ENCODE measurements around the gene MT1F.

Gene MT1F

DNA sequence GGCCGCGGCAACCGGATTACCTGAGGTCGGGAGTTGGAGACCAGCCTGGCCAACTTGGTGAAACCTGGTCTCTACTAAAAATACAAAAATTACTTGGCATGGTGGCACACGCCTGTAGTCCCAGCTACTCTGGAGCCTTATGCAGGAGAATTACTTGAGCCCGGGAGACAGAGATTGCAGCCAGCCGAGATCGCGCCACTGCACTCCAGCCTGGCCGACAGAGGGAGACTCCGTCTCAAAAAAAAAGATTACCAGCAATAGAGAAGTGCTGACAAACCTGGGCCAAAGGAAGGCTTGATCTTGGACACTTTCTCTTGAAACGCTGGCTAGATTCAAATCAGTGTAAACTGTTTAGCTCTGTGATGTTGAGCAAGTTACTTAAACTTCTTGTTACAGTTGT, 16.2 kb downstream of the MT1F start:
- DNase-seq, result peak; percentile 40

DNA sequence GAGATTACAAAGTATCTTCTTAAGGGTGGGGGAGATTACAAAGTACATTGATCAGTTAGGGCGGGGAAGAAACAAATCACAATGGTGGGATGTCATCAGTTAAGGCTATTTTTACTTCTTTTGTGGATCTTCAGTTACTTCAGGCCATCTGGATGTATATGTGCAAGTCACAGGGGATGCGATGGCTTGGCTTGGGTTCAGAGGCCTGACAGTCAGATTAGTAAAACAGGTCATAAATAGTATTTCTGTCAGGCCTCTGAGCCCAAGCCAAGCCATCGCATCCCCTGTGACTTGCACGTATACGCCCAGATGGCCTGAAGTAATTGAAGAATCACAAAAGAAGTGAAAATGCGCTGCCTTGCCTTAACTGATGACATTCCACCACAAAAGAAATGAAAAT, 16.8 kb downstream of the MT1F start:
- DNase-seq, result peak; percentile 50

DNA sequence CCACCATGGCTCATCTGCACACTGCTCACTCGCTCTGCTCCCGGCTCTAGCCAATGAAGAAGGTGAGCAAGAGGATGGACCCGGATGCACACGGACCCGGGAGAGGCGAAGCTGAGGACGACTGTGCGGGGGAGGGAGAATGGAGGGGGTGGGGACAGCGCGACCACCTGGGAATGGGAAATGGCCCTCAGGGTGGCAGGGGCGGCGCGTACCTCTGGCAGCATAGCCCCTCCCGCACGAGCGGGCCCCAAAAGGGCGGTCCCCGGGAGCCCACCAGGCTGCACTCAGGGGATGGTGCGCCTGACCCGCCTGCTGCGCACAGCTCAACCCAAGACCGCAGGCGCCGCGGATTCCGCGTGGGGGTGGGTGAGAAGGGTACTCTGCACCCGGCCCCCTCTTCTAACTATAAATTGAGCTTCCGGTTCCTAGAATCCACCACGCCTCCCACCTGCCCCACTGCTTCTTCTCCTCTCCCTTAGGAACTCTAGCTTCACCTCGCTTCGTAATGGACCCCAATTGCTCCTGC, 18.0 kb downstream of the MT1F start:
- DNase-seq, result no peak

DNA sequence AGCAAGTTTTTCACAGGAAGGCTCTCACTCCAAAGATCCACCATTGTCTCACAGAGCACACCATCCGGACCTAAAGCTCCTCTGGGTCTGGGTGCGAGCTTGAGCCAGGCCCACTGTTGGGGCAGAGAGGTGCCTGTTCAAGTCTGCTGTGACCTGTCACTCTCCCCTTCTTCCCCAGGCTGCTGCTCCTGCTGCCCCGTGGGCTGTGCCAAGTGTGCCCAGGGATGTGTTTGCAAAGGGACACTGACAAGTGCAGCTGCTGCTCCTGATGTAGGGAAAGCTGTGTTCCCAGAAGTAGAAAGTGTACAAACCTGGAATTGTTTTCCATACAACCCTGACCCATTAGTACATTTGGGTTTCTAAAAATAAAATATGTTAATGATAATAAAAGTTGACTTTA, 19.7 kb downstream of the MT1F start:
- DNase-seq, result no peak

DNA sequence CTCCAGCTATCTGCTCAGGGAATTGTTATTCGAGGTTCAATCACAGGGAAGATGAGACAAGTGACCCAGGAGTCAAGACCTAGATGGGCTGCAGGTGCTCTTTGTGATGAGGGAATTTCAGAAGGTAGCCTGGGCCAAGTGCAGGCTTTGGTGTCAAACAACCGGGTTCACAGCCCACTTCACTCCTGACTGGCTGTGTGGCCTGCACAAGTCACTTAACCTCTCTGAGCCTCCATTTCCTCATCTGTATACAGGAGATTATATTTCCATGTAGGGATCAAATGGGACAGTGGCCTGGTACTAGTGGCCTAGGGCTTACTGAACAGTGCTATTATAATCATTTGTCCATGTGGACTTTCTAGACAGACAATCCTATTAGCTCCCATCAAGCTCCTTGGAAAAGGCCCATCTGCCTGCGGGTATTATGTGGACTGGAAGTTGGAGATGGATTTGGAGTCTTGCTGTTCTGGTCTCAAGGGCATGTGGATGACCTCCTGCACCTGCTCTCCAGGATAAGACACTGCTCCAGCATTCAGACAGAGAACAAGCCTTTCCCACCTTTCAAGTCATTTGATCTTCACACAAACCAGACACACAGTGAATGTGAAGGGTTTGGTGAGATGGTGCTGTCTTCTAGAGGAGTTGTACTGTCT, 21.4 kb downstream of the MT1F start:
- DNase-seq, result no peak

DNA sequence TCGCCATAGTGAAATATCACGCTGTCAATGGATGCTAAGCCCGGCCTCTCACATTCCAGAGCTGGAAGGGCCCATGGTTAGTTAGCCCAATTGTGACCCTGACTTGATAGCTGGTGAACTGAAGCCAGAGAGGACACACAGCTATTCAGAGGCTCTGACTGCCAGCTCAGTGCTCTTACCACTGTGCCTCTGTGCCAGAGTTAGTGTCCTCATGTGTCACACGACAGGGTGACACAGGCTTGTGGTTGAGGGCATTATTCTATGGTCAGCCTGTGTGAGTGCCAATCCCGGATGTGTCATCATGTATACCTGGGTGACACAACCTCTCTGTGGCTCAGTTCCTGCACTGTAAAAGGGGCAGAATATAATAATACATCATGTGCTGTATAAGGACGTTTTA, 22.1 kb downstream of the MT1F start:
- DNase-seq, result no peak

DNA sequence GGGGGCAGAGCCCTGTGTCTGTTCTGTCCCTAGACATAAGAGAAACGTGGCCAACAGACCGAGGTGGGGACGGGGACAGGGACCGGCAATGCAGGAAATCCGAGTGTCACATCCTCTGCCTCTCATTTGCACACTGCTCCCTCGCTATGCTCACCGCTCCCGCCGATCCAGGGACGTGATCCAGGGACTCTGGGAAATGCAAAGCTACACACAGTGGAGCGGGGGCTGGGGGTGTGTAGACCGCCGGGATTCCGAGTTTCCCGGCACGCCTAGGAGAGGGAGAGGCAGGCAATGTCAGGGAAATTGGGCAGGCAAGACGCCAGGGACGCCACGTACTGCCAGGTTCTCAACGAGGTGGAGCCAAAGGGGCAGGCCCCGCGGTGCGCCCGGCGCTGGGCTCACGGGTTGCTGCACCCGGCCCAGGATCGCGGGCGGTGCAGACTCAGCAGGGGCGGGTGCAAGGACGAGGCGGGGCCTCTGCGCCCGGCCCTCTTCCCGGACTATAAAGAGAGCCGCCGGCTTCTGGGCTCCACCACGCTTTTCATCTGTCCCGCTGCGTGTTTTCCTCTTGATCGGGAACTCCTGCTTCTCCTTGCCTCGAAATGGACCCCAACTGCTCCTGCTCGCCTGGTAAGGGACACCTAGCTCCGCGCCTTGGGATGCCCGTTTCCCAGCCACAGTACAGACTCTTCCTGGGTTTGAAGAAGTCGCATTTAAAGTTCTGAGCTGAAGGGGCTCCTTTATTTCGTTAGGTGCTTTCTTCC, 24.4 kb downstream of the MT1F start, which contains the start of gene MT1X:
TSS of gene MT1X (plus strand) at position 532 of the 764 bp plus-strand sequence. CDS start at position 603, 71 bp downstream.
- peak; percentile 93 for DNase-seq

DNA sequence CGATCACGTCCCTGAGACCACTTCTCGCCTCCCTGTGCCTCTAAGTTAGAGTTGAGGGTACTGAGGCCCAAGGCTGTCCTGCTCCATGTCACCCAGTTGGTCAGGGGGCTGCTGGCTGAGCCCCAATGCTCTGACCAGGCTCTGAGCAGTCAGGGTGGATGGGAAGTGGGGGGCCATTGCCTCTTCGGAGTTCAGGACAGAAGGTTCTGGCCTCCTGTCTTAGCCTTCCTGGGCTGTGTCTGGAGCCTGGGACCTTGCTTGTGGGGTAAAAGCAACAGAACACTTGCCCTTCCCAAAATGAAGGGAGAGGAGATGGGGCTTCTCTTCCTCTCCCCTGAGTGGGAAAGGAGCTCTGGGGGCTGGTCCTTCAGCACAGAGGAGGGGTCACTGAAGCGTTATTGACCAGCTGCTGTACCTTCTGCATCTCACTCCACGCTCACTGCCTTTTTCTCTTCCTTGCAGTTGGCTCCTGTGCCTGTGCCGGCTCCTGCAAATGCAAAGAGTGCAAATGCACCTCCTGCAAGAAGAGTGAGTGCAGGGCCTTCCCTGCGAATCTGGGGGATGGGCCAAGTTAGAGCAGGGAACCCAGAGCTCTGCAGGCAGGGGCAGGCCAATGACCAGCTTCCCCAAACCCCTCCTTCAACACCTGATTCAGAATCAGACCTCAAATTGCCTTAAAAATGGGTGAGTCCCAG, 25.1 kb downstream of the MT1F start:
- no peak for DNase-seq

DNA sequence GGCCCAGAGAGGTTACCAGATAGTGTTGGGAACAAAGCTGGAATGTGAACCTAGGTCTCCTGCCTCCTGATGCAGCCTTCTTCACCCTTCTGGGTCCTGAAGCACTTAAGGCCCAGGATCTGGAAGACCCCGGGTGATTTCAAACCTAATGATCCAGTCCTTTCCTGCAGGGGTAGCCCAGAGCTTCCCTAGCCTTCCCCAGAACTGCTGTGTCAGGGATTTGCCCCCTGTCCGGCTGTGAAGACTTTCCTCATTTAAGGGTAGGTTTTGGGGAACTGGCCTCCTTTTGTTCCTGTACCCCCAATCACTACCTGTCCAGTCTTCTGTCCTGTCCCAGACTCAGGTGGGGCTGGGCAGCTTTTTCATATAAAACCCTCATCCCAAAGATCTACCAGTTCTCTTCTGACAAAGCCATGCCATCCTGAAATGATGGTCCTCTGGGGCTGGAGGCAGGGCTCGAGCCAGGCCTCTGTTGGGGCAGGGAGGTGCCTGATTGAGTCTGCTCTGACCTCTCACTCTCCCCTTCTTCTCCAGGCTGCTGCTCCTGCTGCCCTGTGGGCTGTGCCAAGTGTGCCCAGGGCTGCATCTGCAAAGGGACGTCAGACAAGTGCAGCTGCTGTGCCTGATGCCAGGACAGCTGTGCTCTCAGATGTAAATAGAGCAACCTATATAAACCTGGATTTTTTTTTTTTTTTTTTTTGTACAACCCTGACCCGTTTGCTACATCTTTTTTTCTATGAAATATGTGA, 25.8 kb downstream of the MT1F start:
- DNase-seq, result no peak

DNA sequence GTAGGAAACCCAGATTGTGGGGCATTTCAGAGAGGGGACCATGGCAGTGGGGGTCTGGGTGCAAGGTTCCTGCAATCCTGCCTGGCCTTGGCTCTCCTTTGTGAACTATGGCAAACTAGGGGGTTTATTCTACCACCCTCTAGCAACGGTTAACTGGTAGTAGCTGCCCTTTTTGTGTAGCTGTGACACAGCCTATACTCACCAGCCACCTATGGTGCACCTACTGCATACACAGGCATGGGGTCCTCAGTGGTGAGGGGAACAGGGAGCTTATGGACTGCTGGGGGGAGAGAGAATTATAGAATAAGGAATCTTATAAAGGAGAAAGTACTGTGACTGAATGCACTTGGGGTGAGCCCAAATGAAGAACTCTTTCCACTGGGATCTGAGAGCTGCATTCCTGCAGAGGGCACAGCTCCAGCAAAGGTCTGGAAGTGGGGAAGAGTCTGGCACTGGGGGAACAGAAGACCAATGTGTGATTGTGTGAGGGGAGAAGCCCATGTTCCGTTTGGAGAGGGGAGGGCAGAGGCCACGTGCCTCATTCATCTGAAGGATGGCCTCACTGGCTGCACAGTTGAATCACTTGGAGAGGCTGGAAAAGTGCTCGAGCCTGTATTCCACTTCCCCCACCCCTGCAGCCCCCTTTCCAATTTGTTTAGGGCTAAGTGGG, 26.6 kb downstream of the MT1F start:
- DNase-seq, result no peak

DNA sequence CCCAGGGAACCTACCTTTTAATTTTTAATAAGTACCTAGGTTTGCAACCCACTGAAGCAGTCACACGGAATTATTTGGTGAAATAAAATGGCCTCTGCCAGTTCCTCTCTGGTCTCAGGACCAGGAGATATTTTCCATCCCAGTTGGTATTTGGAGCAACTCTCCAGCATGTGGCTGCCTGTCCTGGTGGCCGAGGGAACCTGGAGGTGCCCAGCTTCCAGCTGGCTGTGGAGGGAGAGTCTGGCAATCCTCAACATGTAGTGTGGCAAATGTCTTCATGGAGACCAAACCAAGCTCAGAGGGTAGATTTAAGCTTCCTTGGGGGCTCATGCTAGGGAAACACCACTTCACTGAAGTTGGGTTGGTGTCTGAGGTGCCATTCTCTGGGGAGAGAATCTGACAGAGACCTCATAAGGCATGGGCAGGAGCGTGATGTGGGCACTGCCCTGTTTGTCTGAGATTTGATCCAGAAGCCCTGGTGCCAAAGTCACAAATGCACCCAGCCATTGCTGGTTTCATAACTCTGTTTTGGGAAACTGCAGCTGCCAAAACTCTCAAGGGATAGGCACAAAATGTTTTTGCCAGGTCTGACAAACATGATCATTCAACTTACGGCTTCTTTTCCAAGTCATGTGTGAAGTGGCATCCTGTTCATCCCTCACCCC, 27.3 kb downstream of the MT1F start:
- DNase-seq, result no peak

DNA sequence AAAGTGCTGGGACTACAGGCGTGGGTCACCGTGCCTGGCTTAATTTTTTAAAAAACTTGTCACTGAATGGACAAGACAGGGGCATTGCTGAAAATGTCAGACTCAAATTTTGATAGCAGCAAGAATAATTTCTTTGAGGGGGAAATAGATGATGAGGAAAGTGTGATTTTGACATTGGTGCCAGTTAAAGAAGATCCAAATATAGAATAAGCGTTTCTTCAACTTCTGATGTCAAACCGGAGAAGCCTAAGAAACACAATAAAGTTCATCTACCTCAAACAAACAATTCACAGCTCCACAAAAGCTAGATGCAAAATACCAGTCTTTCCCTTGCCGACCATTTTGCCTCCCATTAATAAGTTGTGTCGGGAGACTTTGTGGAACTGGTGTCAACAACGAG, 29.0 kb downstream of the MT1F start:
- DNase-seq, result no peak

DNA sequence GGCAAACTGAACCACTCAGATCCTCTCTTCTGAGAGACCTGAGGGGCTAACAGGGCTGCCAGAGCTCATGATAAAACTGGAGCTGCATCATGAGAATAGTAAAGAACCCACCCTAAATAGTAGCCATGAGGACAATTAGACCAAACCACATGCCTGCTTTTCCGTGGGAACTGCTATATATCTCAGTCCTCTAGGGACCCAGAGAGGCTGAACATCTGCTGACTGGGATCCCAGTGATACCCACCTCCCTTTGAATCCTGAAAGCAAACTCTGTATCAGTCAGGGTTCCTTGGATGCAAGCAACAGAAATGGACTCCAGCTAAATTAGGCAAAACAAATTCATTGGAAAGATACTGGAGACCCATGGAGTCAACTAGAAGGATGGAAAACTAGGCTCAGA, 31.0 kb downstream of the MT1F start:
- no peak for DNase-seq

DNA sequence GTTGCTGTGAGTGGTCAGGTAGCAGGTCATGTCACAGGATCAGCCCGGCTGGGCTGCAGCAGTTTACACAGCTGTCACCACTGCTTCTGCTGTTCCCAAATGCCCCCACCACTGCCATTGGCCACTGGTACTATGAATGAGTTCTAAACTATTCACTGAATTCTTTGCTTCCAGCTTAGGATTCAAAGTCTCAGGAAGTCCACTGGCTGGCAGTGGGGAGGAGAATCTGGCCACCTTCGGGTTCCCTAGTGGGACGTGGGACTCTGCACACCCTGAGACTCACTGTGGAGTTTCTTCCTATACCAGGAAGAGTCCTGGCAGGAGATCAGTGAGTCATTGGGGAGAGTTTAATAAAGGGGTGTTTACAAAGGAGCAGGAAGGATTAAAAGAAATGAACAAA, 31.4 kb downstream of the MT1F start:
- DNase-seq, result no peak

DNA sequence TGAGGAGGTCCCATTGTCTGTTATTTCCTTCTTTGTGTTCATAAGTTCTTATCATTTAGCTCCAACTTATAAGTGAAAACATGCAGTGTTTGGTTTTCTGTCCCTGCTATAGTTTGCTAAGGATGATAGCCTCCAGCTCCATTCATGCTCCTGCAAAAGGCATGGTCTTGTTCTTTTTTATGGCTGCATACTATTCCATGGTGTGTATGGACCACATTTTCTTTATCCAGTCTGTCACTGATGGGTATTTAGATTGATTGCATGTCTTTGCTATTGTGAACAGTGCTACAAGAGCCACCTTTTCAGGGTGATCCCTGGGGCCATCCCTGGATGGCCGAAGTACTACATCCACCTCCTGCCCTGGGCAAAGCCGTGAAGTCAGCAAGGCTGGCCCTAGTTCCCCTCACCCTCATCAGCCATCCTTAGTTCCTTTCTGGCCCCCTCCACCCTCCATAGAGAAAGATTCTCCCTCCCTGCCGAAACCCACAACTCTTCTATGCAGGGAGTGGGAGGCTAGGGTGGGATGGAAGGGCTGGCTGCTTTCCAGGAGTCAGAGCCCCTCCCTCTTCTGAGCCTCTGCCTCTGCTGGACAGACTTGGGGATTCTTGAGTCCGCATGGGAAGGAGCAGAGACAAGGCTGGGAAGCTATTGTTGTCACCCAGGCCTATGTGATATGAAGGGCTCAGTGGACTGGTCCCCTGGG, 32.8 kb downstream of the MT1F start:
- no peak for DNase-seq

DNA sequence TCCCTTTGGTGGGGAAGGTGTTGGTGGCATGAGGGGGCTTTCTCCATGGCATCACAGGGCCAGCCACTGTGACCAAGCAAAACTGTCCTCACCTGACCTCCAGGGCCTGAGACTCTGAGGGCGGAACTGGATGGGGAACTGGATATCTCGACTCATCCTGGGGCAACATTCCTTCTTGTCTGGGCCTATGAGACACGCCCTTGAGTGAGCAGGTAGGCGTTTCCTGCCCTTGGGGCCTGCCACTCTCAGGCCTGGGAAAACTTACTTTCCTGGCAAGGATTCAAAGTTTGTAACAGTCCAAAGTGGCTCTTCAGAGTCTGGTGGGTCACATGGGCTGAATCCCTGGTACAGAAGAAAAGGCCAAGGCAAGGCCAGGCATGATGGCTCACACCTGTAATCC, 34.1 kb downstream of the MT1F start:
- peak; percentile 45 for DNase-seq

DNA sequence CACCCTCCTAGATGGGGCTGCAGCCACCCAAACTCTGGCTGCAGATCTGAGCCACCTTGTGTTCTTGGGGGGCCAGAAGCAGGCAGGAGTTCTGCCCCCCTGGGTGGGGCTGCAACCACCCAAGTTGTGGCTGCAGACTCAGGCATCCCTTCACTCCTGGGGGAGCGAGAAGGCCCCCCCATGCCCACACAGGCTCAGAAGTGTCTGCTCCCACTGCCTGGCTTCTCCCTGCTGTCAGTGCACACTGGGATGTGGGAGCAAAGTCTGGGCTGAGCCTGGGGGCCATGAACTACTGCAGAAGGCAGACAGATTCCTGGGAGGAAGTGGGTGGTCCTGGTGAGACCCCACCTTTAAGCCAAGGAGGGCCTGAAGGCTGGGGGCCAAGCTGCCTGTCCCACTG, 37.5 kb downstream of the MT1F start:
- no peak for DNase-seq

DNA sequence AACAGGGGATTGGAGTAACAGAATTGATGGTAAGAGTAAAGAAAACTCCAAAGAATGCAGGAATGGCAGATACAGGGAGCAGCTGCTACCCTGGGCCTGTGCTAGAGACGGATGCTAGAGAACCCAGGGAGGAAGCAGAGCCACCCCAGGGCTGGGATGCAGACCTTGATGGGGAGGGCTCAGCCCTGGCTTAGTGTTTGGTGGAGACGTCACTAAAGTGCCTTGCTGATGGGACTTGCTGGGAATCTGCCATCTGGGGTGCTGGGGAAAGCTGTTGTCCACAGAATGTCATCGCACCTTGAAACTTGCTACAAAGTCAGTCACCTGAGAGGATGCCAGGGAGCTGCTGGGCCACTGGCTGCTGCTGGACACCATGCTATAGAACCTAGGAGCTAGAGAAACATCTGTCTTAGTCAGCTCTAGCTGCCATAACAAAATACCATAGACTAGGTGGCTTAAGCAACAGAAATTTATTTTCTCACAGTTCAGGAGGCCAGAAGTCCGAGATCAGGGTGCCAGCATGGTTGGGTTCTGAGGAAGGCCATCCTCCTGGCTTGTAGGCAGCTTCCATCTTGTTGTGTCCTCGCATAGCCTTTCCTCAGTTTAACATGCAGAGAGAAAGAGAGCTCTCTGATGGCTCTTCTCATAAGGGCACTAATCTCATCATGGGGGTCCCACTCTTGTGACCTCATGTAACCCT, 39.8 kb downstream of the MT1F start:
- no peak for DNase-seq

DNA sequence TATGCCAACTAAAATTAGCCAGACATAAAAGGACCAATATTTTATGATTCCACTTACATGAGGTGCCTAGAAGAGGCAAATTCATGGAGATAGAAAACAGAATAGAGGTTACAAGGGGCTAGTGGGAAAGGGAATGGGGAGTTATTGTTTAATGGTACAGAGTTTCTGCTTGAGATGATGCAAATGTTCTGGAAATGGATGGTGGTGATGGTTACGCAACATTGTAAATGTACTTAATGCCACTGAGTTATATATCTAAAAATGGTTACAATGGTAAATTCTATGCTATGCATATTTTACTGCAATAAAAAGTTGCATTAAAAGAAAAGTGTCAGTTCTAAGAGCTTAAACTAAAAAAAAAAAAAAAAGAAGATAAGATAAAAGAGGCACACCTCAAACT, 42.4 kb downstream of the MT1F start:
- no peak for DNase-seq

DNA sequence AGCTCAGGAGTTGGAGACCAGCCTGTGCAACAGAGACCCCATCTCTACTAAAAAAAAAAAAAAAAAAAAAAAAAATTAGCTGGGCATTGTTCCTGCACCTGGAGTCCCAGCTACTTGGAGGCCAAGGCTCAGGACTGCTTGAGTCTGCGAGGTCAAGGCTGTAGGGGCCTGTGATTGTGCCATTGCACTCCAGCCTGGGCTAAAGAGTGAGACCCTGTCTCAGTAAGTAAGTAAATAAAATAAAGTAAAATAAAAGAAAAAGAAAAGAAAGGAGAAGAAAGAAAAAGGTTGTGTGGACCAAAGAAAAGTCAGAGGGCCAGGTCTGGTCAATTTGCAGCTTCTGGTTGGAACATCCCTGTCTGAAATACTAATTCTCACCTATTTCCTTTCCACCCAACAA, 42.9 kb downstream of the MT1F start:
- DNase-seq, result no peak

DNA sequence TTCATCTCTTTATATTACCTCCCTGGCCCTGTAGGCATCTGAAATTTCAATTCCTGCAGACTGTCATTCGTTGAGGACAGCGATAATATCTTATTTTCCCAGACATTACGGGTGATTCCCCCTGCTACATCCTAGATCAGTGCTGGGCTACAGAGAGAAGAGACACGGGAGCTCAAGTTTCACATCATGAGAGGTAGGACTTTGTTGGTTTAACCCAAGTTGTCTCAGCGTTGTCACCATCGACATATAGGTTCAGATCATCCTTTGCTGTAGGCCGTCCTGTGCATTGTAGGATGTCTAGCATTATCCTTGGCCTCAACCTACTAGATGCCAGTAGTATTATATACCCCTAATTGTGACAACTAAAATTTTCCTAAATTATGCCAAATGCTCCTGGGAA, 43.8 kb downstream of the MT1F start:
- DNase-seq, result no peak
